K562 (cell line): ENCODE measurements around the gene UGP2. TPM values are rescaled to one million over a fixed set of nuclear protein-coding genes. Genes with fewer than 3 reads are reported as not detected.
A peak's percentile ranks its signal among the peaks of the same experiment; 100 is the strongest.

Experiments used
- ARID4B ChIP-seq: sonication (generic); formaldehyde crosslinking; IDR thresholded peaks from 2 replicates; pipeline ENCODE4 v1.8.0; 2022; ENCODE audit warnings: mild to moderate bottlenecking, missing genetic modification reagents
- ARNT ChIP-seq, 2 experiments: fragments of 450-650 bp; IDR thresholded peaks; 2 replicates each; pipeline ENCODE4 v1.6.1; 2016; ENCODE audit warnings: mild to moderate bottlenecking in 1 of 2
- BMI1 ChIP-seq: fragments of 150-350 bp; IDR thresholded peaks from 2 replicates; pipeline ENCODE4 v1.6.1; 2014; ENCODE audit warnings: low read length
- BRD4 ChIP-seq: fragments of 200-600 bp; sonication (generic); IDR thresholded peaks from 2 replicates; pipeline ENCODE4 v1.6.1; 2017; ENCODE audit warnings: inconsistent platforms
- CBFA2T2 ChIP-seq: fragments of 450-650 bp; conservative IDR thresholded peaks from 2 replicates; pipeline ENCODE4 v1.6.1; 2017; ENCODE audit warnings: mild to moderate bottlenecking
- CBX3 ChIP-seq, 2 experiments: IDR thresholded peaks; 1 replicate in 1 of 2; 2 replicates in 1 of 2; pipeline ENCODE4 v1.6.1; 2012; ENCODE audit warnings: inconsistent platforms in 2 of 2, low read length in 2 of 2, borderline replicate concordance in 1 of 2, control low read depth in 1 of 2
- CREB1 ChIP-seq, 2 experiments: sonication (generic) in 1 of 2; formaldehyde crosslinking in 1 of 2; IDR thresholded peaks; 2 replicates each; pipeline versions ENCODE4 v1.6.1 to v1.8.0; 2012 to 2022; ENCODE audit warnings: inconsistent platforms in 1 of 2, mild to moderate bottlenecking in 1 of 2, missing genetic modification reagents in 1 of 2, moderate library complexity in 1 of 2
- GTF2E2 ChIP-seq: fragments of 200-800 bp; sonication (Bioruptor generic); IDR thresholded peaks from 2 replicates; pipeline ENCODE4 v1.6.1; 2016; ENCODE audit warnings: missing genetic modification characterization, missing compliant biosample characterization
- HDAC1 ChIP-seq, 2 experiments: fragments of 450-650 bp; IDR thresholded peaks; 2 replicates each; pipeline ENCODE4 v1.6.1; 2016 to 2017; ENCODE audit warnings: inconsistent platforms in 1 of 2, mild to moderate bottlenecking in 1 of 2, moderate library complexity in 1 of 2
- MEF2A ChIP-seq: IDR thresholded peaks from 2 replicates; pipeline ENCODE4 v1.6.1; 2011; ENCODE audit warnings: low read depth, mild to moderate bottlenecking, low read length, moderate library complexity; ENCODE audit not compliant: control insufficient read depth
- NR3C1 ChIP-seq: sonication (generic); formaldehyde crosslinking; IDR thresholded peaks from 2 replicates; pipeline ENCODE4 v1.8.1; 2022; ENCODE audit warnings: missing genetic modification reagents
- POLR3G ChIP-seq: IDR thresholded peaks from 2 replicates; pipeline ENCODE4 v1.6.1; 2011; ENCODE audit not compliant: insufficient read length, insufficient replicate concordance; ENCODE audit errors: extremely low read depth
- RBM22 ChIP-seq: fragments of 200-400 bp; formaldehyde crosslinking; IDR thresholded peaks from 2 replicates; pipeline ENCODE4 v1.6.1; 2018; ENCODE audit warnings: low read length, low read depth; ENCODE audit not compliant: poor library complexity, severe bottlenecking
- RBM25 ChIP-seq: fragments of 200-400 bp; formaldehyde crosslinking; IDR thresholded peaks from 2 replicates; pipeline ENCODE4 v1.6.1; 2018; ENCODE audit warnings: low read length, low read depth, moderate library complexity; ENCODE audit not compliant: severe bottlenecking
- RBM39 ChIP-seq: fragments of 200-400 bp; formaldehyde crosslinking; optimal IDR thresholded peaks from 2 replicates; pipeline ENCODE3; 2018; ENCODE audit warnings: low read depth, low read length
- TRIM28 ChIP-seq: fragments of 450-650 bp; IDR thresholded peaks from 2 replicates; pipeline ENCODE4 v1.6.1; 2017
- ZFP91 ChIP-seq: sonication (generic); formaldehyde crosslinking; IDR thresholded peaks from 2 replicates; pipeline ENCODE4 v1.8.0; 2022; ENCODE audit warnings: mild to moderate bottlenecking, missing genetic modification reagents
- ZNF280A ChIP-seq: fragments of 450-650 bp; IDR thresholded peaks from 2 replicates; pipeline ENCODE4 v1.6.1; 2018; ENCODE audit warnings: mild to moderate bottlenecking, low read depth; ENCODE audit not compliant: partially characterized antibody
- ZNF354B ChIP-seq: fragments of 250-450 bp; sonication (Bioruptor Pico); IDR thresholded peaks from 2 replicates; pipeline ENCODE4 v1.4.0; 2020
- ZNF77 ChIP-seq: fragments of 250-450 bp; sonication (Bioruptor Pico); IDR thresholded peaks from 2 replicates; pipeline ENCODE4 v1.5.0; 2020
- polyA plus RNA-seq, 8 experiments: library from polyadenylated mRNA; depleted of rRNA in 4 of 8; stranded (reverse) in 5 of 8; unstranded in 3 of 8; fragments of >200 nt; fragmentation: Nextera tagmentation in 2 of 8; fragmentation: Illumina TruSeq in 1 of 8; extraction: Ambion mirVana in 2 of 8; extraction: Trizol in 1 of 8; gene quantifications; 2 replicates each; pipeline versions ENCODE4 v1.2.1 to v1.2.3, GENCODE V29; 2011 to 2014; ENCODE audit warnings: inconsistent platforms in 1 of 8, missing spikeins in 1 of 8
- total RNA-seq, 7 experiments: library from RNA; depleted of rRNA in 6 of 7; stranded (reverse); fragments of >200 nt in 6 of 7; fragmentation: Illumina TruSeq in 2 of 7; extraction: Trizol in 2 of 7; gene quantifications; 2 replicates each; pipeline versions ENCODE4 v1.2.1 to v1.2.3, GENCODE V29; 2011 to 2021; ENCODE audit warnings: low replicate concordance in 1 of 7

UGP2 gene
- total and polyA plus RNA-seq, 9 of the 15 experiments (the other 6 are each of a cell fraction or from before 2014, with no cell fraction given) = 25.2 to 69.3 (median 58.9) TPM

- TF ChIP-seq ZNF280A (peak; percentile 45), RBM25 (no peak), GTF2E2 (tag) (no peak), ZFP91 (CRISPR knock-in tag) (no peak), HDAC1 (IDR thresholded peaks at IDR 0.05) (0 out of 4 replicates have a peak, but pooled peaks of 1 of the 2 experiments have one; percentile 28), BRD4 (no peak), ARID4B (CRISPR knock-in tag) (no peak), RBM22 (no peak), ARNT (IDR thresholded peaks at IDR 0.05) (no peak), ZNF354B (no peak), POLR3G (no peak), NR3C1 (CRISPR knock-in tag) (no peak), ZNF77 (CRISPR knock-in tag) (no peak), RBM39 (no peak), BMI1 (no peak), TRIM28 (peak; percentile 84; the same call in 1 of the 2 replicates), CREB1 (IDR thresholded peaks at IDR 0.05) (no peak), CREB1 (CRISPR knock-in tag; IDR thresholded peaks at IDR 0.05) (no peak), CBX3 (IDR thresholded peaks at IDR 0.05; ENCODE audit: borderline replicate concordance in 1 of 2, low read length in 2 of 2) (peak in 1 of 2 experiments; percentile 91; a peak in 2 of 3 replicates), MEF2A (no peak), CBFA2T2 (no peak)
These were observed 61.3 kb downstream of the UGP2 start (continued) for GRCh38 chr2:63903003-63903402.
